K562 (cell line): ENCODE measurements around the gene FAM117B. TPM values are rescaled to one million over a fixed set of nuclear protein-coding genes. Genes with fewer than 3 reads are reported as not detected.

ENCODE experiments used
- CC2D1A ChIP-seq: fragments of 450-650 bp; IDR thresholded peaks from 2 replicates; pipeline ENCODE4 v1.6.1; 2017; ENCODE audit warnings: mild to moderate bottlenecking
- CHD2 ChIP-seq: IDR thresholded peaks from 2 replicates; pipeline ENCODE4 v1.6.1; 2011; ENCODE audit warnings: low read depth, low read length
- DLX4 ChIP-seq: fragments of 250-450 bp; sonication (Bioruptor Pico); IDR thresholded peaks from 2 replicates; pipeline ENCODE4 v1.6.1; 2021; ENCODE audit warnings: mild to moderate bottlenecking
- RAD21 ChIP-seq, 2 experiments: fragments of 250-450 bp in 1 of 2; fragments of 450-650 bp in 1 of 2; sonication (Bioruptor Pico) in 1 of 2; formaldehyde crosslinking in 1 of 2; IDR thresholded peaks in 1 of 2; conservative IDR thresholded peaks in 1 of 2; 2 replicates each; pipeline versions ENCODE4 v1.4.0 to v1.8.0; 2020 to 2022; ENCODE audit warnings: mild to moderate bottlenecking in 2 of 2, moderate library complexity in 1 of 2
- SFPQ ChIP-seq: fragments of 200-400 bp; formaldehyde crosslinking; IDR thresholded peaks from 2 replicates; pipeline ENCODE4 v1.6.1; 2017; ENCODE audit warnings: mild to moderate bottlenecking, low read depth, low read length, moderate library complexity
- SRSF7 ChIP-seq: fragments of 200-400 bp; formaldehyde crosslinking; optimal IDR thresholded peaks from 2 replicates; pipeline ENCODE3; 2017; ENCODE audit warnings: mild to moderate bottlenecking, low read depth, low read length
- TCF15 ChIP-seq: fragments of 250-450 bp; sonication (Bioruptor Pico); IDR thresholded peaks from 2 replicates; pipeline ENCODE4 v1.8.0; 2022; ENCODE audit warnings: moderate library complexity, mild to moderate bottlenecking, inconsistent platforms
- TGIF2 ChIP-seq: sonication (generic); formaldehyde crosslinking; IDR thresholded peaks from 2 replicates; pipeline ENCODE4 v1.8.1; 2022; ENCODE audit warnings: mild to moderate bottlenecking, missing genetic modification reagents, moderate library complexity
- U2AF2 ChIP-seq: fragments of 200-400 bp; formaldehyde crosslinking; optimal IDR thresholded peaks from 2 replicates; pipeline ENCODE3; 2017; ENCODE audit warnings: low read depth, mild to moderate bottlenecking, low read length
- ZNF134 ChIP-seq: fragments of 250-450 bp; sonication (Bioruptor Pico); conservative IDR thresholded peaks from 2 replicates; pipeline ENCODE4 v1.4.0; 2020
- ZNF398 ChIP-seq: fragments of 250-450 bp; sonication (Bioruptor Pico); IDR thresholded peaks from 2 replicates; pipeline ENCODE4 v1.8.0; 2021; ENCODE audit warnings: moderate library complexity, mild to moderate bottlenecking, inconsistent platforms
- ZNF766 ChIP-seq: fragments of 200-800 bp; sonication (Bioruptor generic); conservative IDR thresholded peaks from 2 replicates; pipeline ENCODE4 v1.6.1; 2016; ENCODE audit warnings: missing genetic modification characterization, missing compliant biosample characterization
- polyA plus RNA-seq, 8 experiments: library from polyadenylated mRNA; depleted of rRNA in 4 of 8; stranded (reverse) in 5 of 8; unstranded in 3 of 8; fragments of >200 nt; fragmentation: Nextera tagmentation in 2 of 8; fragmentation: Illumina TruSeq in 1 of 8; extraction: Ambion mirVana in 2 of 8; extraction: Trizol in 1 of 8; gene quantifications; 2 replicates each; pipeline versions ENCODE4 v1.2.1 to v1.2.3, GENCODE V29; 2011 to 2014; ENCODE audit warnings: inconsistent platforms in 1 of 8, missing spikeins in 1 of 8
- small RNA-seq: library from RNA; depleted of rRNA; stranded (forward); fragments of <200 nt; gene quantifications from one replicate; pipeline ENCODE3, GENCODE V24; 2014
- total RNA-seq, 7 experiments: library from RNA; depleted of rRNA in 6 of 7; stranded (reverse); fragments of >200 nt in 6 of 7; fragmentation: Illumina TruSeq in 2 of 7; extraction: Trizol in 2 of 7; gene quantifications; 2 replicates each; pipeline versions ENCODE4 v1.2.1 to v1.2.3, GENCODE V29; 2011 to 2021; ENCODE audit warnings: low replicate concordance in 1 of 7

FAM117B gene
- total and polyA plus RNA-seq, 9 of the 15 experiments (the other 6 are each of a cell fraction or from before 2014, with no cell fraction given) = 1.6 to 5.2 (median 2.6) TPM

GRCh38 chr2:202818321-202818720 lies 183.6 kb downstream of the FAM117B start (continued):
- TF ChIP-seq ZNF398 = no peak
- TF ChIP-seq ZNF766 (CRISPR knock-in tag) = no peak
- no peak for TF ChIP-seq DLX4 (CRISPR knock-in tag)
- TF ChIP-seq U2AF2 = no peak
- TF ChIP-seq RAD21 (CRISPR knock-in tag; conservative IDR thresholded peaks at IDR 0.05 in 1 of 2, IDR thresholded peaks at IDR 0.05 in 1 of 2) = no peak
- TF ChIP-seq CC2D1A = peak; percentile 48; the same call in 1 of the 2 replicates
- no peak for TF ChIP-seq SFPQ
- no peak for TF ChIP-seq TCF15 (CRISPR knock-in tag)
- no peak for TF ChIP-seq SRSF7
- TF ChIP-seq TGIF2 (CRISPR knock-in tag) = no peak
- no peak; the same call in 1 of the 2 replicates for TF ChIP-seq CHD2
- no peak for TF ChIP-seq ZNF134 (CRISPR knock-in tag)
- TF ChIP-seq, all 486 proteins: peak for 12

Small RNA genes within 50 kb of the gene (small RNA-seq; reads per million reads assigned to genes)
- gene MTND4LP17 = not detected

Other genes starting within 250 kb of the FAM117B start
- gene ICA1L, start 236.8 kb downstream of the FAM117B start, total RNA-seq (2014; rRNA removed) = 1.1 and 1.7 TPM in 2 replicates
- gene ICA1L, start 236.8 kb downstream of the FAM117B start, total RNA-seq (2014; rRNA removed; fragmentation: Illumina TruSeq; extraction: Trizol) = 1.3 and 1.8 TPM in 2 replicates
- 1.1 and 2.0 TPM in 2 replicates for gene ICA1L, start 236.8 kb downstream of the FAM117B start, total RNA-seq (2015; rRNA removed; fragmentation: Illumina TruSeq; extraction: Trizol)
- 0.74 and 1.4 TPM in 2 replicates for gene ICA1L, start 236.8 kb downstream of the FAM117B start, total RNA-seq (2021)
- 1.2 and 1.6 TPM in 2 replicates for gene ICA1L, start 236.8 kb downstream of the FAM117B start, polyA plus RNA-seq (2011; rRNA removed)
- gene ICA1L, start 236.8 kb downstream of the FAM117B start, polyA plus RNA-seq (2014; fragmentation: Illumina TruSeq; extraction: Trizol) = 1.1 TPM in 2 replicates
- gene ICA1L, start 236.8 kb downstream of the FAM117B start, polyA plus RNA-seq (2014; fragmentation: Nextera tagmentation; extraction: Ambion mirVana) = under 1 TPM; 0.57 to 0.62 TPM
- gene ICA1L, start 236.8 kb downstream of the FAM117B start, polyA plus RNA-seq (2014; rRNA removed) = 0.86 and 1.7 TPM in 2 replicates